GM12801 (cell line): ENCODE data around the gene RAD51B.

Experiments used
- TF ChIP-seq, protein P1 (sequence below): IDR thresholded peaks from one replicate; pipeline ENCODE4 v1.5.1; 2011; ENCODE audit warnings: control low read depth; ENCODE audit not compliant: insufficient read length; ENCODE audit errors: extremely low read depth

The RAD51B gene

DNA sequence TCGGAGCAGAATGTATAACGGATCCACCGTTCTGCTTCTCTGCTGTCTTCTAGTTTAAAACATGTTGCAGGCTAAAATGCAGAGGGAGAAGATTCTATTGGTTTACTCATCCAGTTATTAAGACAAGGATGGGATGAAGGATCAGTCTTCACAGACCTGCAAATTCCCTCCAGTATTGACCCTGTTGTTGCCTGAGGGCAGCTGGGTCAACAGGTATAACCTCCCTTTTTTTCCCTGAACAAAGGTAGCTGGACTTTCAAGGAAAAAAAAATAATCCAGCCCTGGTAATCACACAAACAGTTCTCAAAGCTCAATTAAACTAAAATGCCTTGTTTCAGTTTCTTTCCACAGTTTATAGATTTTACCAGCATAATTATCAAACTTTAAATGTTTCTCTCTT lies 492.7 kb downstream of the RAD51B start:
- TF ChIP-seq, protein P1, sequence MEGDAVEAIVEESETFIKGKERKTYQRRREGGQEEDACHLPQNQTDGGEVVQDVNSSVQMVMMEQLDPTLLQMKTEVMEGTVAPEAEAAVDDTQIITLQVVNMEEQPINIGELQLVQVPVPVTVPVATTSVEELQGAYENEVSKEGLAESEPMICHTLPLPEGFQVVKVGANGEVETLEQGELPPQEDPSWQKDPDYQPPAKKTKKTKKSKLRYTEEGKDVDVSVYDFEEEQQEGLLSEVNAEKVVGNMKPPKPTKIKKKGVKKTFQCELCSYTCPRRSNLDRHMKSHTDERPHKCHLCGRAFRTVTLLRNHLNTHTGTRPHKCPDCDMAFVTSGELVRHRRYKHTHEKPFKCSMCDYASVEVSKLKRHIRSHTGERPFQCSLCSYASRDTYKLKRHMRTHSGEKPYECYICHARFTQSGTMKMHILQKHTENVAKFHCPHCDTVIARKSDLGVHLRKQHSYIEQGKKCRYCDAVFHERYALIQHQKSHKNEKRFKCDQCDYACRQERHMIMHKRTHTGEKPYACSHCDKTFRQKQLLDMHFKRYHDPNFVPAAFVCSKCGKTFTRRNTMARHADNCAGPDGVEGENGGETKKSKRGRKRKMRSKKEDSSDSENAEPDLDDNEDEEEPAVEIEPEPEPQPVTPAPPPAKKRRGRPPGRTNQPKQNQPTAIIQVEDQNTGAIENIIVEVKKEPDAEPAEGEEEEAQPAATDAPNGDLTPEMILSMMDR: no peak

DNA sequence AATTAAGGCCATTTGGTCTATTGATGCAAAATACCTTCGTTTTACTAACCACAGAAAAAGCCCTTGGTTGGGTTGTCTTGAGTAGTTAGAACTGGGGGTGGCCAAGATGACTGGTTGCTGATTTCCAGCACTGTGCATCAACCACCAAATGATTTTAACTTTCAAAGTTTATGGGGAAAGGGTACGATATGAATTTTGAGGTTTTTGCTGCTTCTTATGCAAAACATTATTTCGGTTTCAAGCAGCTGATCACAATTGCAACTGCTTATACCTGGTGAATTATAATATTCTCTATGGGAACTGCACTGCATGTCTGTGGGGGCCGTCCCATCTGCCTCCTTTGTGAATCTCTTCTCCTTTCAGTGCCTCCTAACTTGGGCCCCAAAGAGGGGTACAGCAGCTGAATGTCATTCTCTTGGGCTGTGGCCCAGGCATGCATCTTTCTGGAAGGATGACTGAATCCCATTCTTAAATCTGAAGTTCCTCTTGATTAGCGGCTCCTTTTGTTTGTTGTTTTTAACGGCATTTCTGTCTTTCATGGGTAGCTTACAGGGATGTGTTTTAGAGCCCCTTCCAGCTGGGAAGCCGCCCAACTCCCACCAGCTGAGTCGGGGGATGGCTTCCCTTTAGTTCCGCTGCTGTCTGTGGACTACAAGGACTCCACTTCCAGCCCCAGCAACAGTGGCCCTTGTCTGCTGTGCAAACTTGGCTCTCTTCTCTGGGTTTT lies 493.5 kb downstream of the RAD51B start:
- TF ChIP-seq, protein P1: no peak

DNA sequence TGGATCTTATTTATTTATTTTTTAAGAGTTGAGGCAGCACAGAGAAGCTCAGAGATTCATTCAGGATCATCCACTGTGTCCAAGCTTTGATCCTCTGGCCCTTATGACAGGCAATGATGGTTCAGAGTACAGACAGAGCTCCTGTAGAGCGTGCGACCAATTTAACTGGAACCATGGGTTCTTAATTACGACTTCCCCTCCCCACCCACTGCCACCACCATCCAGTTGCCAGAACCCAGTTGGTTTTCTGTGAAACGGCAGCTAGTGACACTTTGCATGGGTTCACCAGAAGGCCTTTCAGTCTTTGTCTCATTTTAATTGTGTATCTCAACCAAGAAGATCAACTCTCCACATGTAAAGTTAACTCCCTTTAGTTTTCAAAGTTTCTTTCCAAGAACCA lies 495.1 kb downstream of the RAD51B start:
- TF ChIP-seq, protein P1: no peak

DNA sequence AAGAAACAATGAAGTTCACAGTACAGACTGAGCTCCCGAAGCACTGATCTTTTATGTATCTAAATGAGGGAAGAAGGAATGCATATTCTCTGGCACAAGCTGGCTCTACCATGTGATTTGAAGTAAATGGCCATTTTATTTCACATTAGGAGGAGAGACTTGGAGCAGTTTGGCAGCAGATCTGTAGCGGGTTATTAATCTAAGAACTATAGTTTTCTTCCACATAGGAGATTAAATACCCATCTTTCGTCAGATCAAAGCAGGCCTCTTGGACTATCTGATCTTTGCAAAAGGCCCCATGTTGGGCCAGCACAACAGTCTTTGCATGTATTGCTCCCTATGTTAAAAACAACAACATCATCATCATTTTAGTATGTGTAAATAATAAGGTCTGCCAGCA lies 495.5 kb downstream of the RAD51B start:
- TF ChIP-seq, protein P1: no peak

- TF ChIP-seq, protein P1: no peak
These were observed 496.7 kb downstream of the RAD51B start for GRCh38 chr14:68316078-68316868.

DNA sequence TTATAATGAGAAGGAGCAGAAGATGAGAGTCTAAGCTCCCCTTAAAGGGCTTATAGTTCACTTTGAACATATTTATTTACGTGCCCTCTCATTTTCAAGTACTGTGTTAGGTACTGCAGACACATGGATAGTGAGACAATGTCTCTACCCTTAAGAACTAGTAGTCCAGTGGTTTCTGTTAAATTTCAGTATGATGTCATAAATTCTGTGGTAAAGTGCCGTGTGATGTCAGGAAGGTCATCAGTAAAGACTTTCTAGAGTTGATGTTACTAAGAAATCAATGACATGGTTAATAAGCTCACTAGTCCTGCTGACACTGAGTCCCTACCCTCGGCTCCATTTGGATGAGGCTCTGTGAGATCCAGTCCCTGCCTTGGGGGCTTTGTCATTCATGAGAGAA lies 497.7 kb downstream of the RAD51B start:
- TF ChIP-seq, protein P1: no peak

DNA sequence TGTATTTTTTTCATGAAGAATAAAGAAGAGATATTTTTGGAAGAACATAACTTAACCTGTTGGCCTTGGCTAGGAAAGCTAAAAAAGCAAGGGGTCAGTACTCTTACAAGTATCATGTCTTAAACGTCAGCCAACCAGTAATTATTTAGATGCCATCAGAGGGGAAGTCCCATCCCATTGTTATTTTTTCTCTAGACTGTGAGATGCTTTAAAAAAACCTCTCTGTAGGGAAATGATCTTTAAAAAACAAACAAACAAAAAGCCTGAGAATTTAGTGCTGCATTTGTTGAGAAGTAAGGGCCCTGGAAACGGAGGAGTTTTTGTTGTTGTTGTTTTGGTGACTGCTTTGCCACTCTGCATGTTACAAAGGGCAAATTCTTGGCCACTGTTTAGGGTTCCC lies 499.2 kb downstream of the RAD51B start:
- TF ChIP-seq, protein P1: no peak
